ENCODE results near the gene KRCC1.

KRCC1 gene

DNA sequence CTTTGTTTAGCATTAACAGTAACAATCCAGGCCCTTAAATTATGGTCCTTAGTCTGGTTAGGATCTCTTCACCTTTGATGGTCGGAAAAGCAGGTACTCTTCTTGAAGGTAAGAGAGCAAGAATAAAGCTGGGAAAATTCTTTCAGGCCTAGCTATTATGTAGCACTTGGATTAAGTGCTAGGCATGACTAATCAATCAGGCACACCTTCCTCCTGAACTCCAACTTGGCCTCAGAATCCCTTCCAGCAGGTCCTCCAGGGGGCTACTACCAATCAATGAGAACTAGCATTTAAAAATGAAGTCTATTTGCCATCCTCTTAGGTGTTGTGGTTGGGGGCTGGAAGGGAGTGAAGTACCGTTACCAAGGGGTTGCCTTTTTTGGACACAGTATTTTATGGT, 15.8 kb upstream of the KRCC1 start:
- H3K23ac ChIP-seq (ENCODE audit: low read length in 2 of 2), result no peak overlapping the region

DNA sequence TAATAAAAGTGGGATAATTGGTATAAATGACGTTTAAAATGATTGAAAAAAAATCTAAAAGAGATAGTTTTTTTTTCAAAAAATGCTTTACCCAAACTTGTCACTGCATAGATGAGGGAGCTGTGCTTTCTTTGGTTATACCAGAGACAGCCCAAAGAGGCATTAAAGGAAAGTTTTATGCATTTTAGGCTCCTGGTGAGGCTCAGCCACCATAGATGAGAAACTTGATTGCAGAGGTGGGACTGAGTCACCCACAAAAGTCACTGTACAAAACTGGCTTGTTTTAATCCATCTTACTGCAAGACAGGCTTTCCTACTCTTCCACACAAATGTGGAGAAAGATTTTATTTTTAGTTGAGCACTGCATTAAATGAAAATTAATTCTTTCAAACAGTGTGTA, 14.5 kb upstream of the KRCC1 start:
- Histone ChIP-seq H2BK15ac (ENCODE audit: low read depth, poor library complexity, severe bottlenecking) (no peak overlapping the region), H3K27me3 (ENCODE audit: control insufficient read depth in 1 of 2, insufficient read depth in 1 of 2, low read length in 2 of 2) (peaks cover 0 to 6% of the 10 kb centered on the region in 2 experiments), H2AFZ (ENCODE audit: low read depth, low read length) (no peak overlapping the region), H4K8ac (ENCODE audit: low read length) (no peak overlapping the region), H3K9me3 (ENCODE audit: control insufficient read depth, low read length) (no peaks in the 10 kb centered on the region), H3K23ac (ENCODE audit: low read length in 2 of 2) (no peak overlapping the region), H3K18ac (ENCODE audit: low read depth in 1 of 2, low read length in 2 of 2) (no peak overlapping the region), H3K4me1 (ENCODE audit: control insufficient read depth, insufficient read depth, low read depth, low read length) (peaks cover 1% of the 10 kb centered on the region), H3K4ac (ENCODE audit: low read depth in 1 of 2, low read length in 2 of 2) (no peak overlapping the region), H3K9ac (ENCODE audit: low read length) (no peak overlapping the region), H3K4me2 (ENCODE audit: low read length, poor library complexity, severe bottlenecking) (no peak overlapping the region), H3K27ac (ENCODE audit: low read length, poor library complexity, severe bottlenecking) (no peak overlapping the region), H3K14ac (ENCODE audit: low read length in 2 of 2) (no peak overlapping the region), H4K91ac (ENCODE audit: low read length) (no peak overlapping the region), H3K36me3 (ENCODE audit: control insufficient read depth in 1 of 2, insufficient read depth in 2 of 2, low read depth in 1 of 2, low read length in 2 of 2) (no peaks in the 10 kb centered on the region), H2AK5ac (ENCODE audit: low read length, severe bottlenecking) (no peak overlapping the region), H3K79me1 (replicated peaks; ENCODE audit: low read length, poor library complexity, severe bottlenecking) (no peaks in the 10 kb centered on the region), H3K4me3 (ENCODE audit: insufficient read depth in 1 of 2, low read depth in 1 of 2, low read length in 2 of 2) (no peak overlapping the region), H2BK120ac (ENCODE audit: low read depth, low read length) (no peak overlapping the region), H2BK5ac (ENCODE audit: low read depth, low read length, poor library complexity, severe bottlenecking) (no peak overlapping the region), H2BK12ac (ENCODE audit: low read length in 2 of 2) (no peak overlapping the region)
- DNase-seq, result no peak
- WGBS, result no CpG with 5 or more reads among the region's 1 CpG

More for the DNA sequence above, 15.8 kb upstream of the KRCC1 start:
- no peak overlapping the region for H3K4ac ChIP-seq (ENCODE audit: low read depth in 1 of 2, low read length in 2 of 2)
- no peak overlapping the region for H3K4me2 ChIP-seq (ENCODE audit: low read length, poor library complexity, severe bottlenecking)
- H3K27ac ChIP-seq (ENCODE audit: low read length, poor library complexity, severe bottlenecking), result no peak overlapping the region
- no peak for DNase-seq
- H2BK15ac ChIP-seq (ENCODE audit: low read depth, poor library complexity, severe bottlenecking), result no peak overlapping the region
- no peak overlapping the region for H2BK12ac ChIP-seq (ENCODE audit: low read length in 2 of 2)
- H3K4me3 ChIP-seq (ENCODE audit: insufficient read depth in 1 of 2, low read depth in 1 of 2, low read length in 2 of 2), result no peak overlapping the region
- H3K4me1 ChIP-seq (ENCODE audit: control insufficient read depth, insufficient read depth, low read depth, low read length), result peaks cover 1% of the 10 kb centered on the region
- no peak overlapping the region for H4K91ac ChIP-seq (ENCODE audit: low read length)
- WGBS, result 84% methylated on average over 2 of the region's 2 CpGs
- H3K79me1 ChIP-seq (replicated peaks; ENCODE audit: low read length, poor library complexity, severe bottlenecking), result no peaks in the 10 kb centered on the region
- no peak overlapping the region for H2BK120ac ChIP-seq (ENCODE audit: low read depth, low read length)
- no peak overlapping the region for H3K9ac ChIP-seq (ENCODE audit: low read length)
- no peaks in the 10 kb centered on the region for H3K9me3 ChIP-seq (ENCODE audit: control insufficient read depth, low read length)
- no peak overlapping the region for H2AFZ ChIP-seq (ENCODE audit: low read depth, low read length)
- peaks cover 0 to 6% of the 10 kb centered on the region in 2 experiments for H3K27me3 ChIP-seq (ENCODE audit: control insufficient read depth in 1 of 2, insufficient read depth in 1 of 2, low read length in 2 of 2)
- H3K18ac ChIP-seq (ENCODE audit: low read depth in 1 of 2, low read length in 2 of 2), result no peak overlapping the region
- no peak overlapping the region for H2AK5ac ChIP-seq (ENCODE audit: low read length, severe bottlenecking)
- no peak overlapping the region for H4K8ac ChIP-seq (ENCODE audit: low read length)
- H3K36me3 ChIP-seq (ENCODE audit: control insufficient read depth in 1 of 2, insufficient read depth in 2 of 2, low read depth in 1 of 2, low read length in 2 of 2), result no peaks in the 10 kb centered on the region
- H2BK5ac ChIP-seq (ENCODE audit: low read depth, low read length, poor library complexity, severe bottlenecking), result no peak overlapping the region
- no peak overlapping the region for H3K14ac ChIP-seq (ENCODE audit: low read length in 2 of 2)

GRCh38 chr2:88069117-88069516, 13.5 kb upstream of the KRCC1 start:
- no peak overlapping the region for H4K8ac ChIP-seq (ENCODE audit: low read length)
- H3K4me3 ChIP-seq (ENCODE audit: insufficient read depth in 1 of 2, low read depth in 1 of 2, low read length in 2 of 2), result no peak overlapping the region
- DNase-seq, result no peak
- H4K91ac ChIP-seq (ENCODE audit: low read length), result no peak overlapping the region
- H3K9ac ChIP-seq (ENCODE audit: low read length), result no peak overlapping the region
- no peak overlapping the region for H2AK5ac ChIP-seq (ENCODE audit: low read length, severe bottlenecking)
- no peak overlapping the region for H2BK15ac ChIP-seq (ENCODE audit: low read depth, poor library complexity, severe bottlenecking)
- H2AFZ ChIP-seq (ENCODE audit: low read depth, low read length), result no peak overlapping the region
- no peak overlapping the region for H3K27ac ChIP-seq (ENCODE audit: low read length, poor library complexity, severe bottlenecking)
- H3K4me1 ChIP-seq (ENCODE audit: control insufficient read depth, insufficient read depth, low read depth, low read length), result no peaks in the 10 kb centered on the region
- H3K9me3 ChIP-seq (ENCODE audit: control insufficient read depth, low read length), result no peaks in the 10 kb centered on the region
- H3K4ac ChIP-seq (ENCODE audit: low read depth in 1 of 2, low read length in 2 of 2), result no peak overlapping the region
- no peaks in the 10 kb centered on the region for H3K36me3 ChIP-seq (ENCODE audit: control insufficient read depth in 1 of 2, insufficient read depth in 2 of 2, low read depth in 1 of 2, low read length in 2 of 2)
- H2BK12ac ChIP-seq (ENCODE audit: low read length in 2 of 2), result no peak overlapping the region
- no peak overlapping the region for H3K23ac ChIP-seq (ENCODE audit: low read length in 2 of 2)
- no peak overlapping the region for H2BK5ac ChIP-seq (ENCODE audit: low read depth, low read length, poor library complexity, severe bottlenecking)
- no peak overlapping the region for H3K14ac ChIP-seq (ENCODE audit: low read length in 2 of 2)
- H3K18ac ChIP-seq (ENCODE audit: low read depth in 1 of 2, low read length in 2 of 2), result no peak overlapping the region
- no peaks in the 10 kb centered on the region for H3K79me1 ChIP-seq (replicated peaks; ENCODE audit: low read length, poor library complexity, severe bottlenecking)
- H2BK120ac ChIP-seq (ENCODE audit: low read depth, low read length), result no peak overlapping the region
- peaks cover 0 to 6% of the 10 kb centered on the region in 2 experiments for H3K27me3 ChIP-seq (ENCODE audit: control insufficient read depth in 1 of 2, insufficient read depth in 1 of 2, low read length in 2 of 2)
- H3K4me2 ChIP-seq (ENCODE audit: low read length, poor library complexity, severe bottlenecking), result no peak overlapping the region

DNA sequence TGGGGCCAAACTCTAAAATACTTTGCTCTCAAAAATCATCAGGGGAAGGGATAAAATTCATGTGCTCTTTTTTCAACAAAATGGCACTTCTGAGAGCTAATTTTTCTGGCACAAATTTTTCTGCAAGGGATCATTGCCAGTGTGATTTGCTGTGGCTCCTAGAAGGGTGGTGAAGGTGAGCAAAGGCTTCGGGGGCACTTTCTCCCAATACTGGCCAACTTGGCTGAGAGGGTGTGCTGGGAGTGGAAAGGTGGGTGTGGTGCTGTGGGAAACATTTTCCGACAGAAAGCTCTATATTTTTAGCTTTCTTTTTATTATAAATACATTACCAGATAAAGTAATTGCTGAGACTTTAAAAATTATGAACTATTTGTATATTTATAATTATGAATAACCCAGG, 12.5 kb upstream of the KRCC1 start:
- H3K27ac ChIP-seq (ENCODE audit: low read length, poor library complexity, severe bottlenecking), result no peak overlapping the region
- no peak overlapping the region for H3K4me2 ChIP-seq (ENCODE audit: low read length, poor library complexity, severe bottlenecking)
- DNase-seq, result no peak
- H3K18ac ChIP-seq (ENCODE audit: low read depth in 1 of 2, low read length in 2 of 2), result no peak overlapping the region
- H4K91ac ChIP-seq (ENCODE audit: low read length), result no peak overlapping the region
- no peaks in the 10 kb centered on the region for H3K4me1 ChIP-seq (ENCODE audit: control insufficient read depth, insufficient read depth, low read depth, low read length)
- 90% methylated on average over 1 of the region's 2 CpGs for WGBS
- H3K23ac ChIP-seq (ENCODE audit: low read length in 2 of 2), result no peak overlapping the region
- H3K79me1 ChIP-seq (replicated peaks; ENCODE audit: low read length, poor library complexity, severe bottlenecking), result no peaks in the 10 kb centered on the region
- H3K4ac ChIP-seq (ENCODE audit: low read depth in 1 of 2, low read length in 2 of 2), result no peak overlapping the region
- H3K14ac ChIP-seq (ENCODE audit: low read length in 2 of 2), result no peak overlapping the region
- no peak overlapping the region for H2BK12ac ChIP-seq (ENCODE audit: low read length in 2 of 2)
- no peak overlapping the region for H2BK15ac ChIP-seq (ENCODE audit: low read depth, poor library complexity, severe bottlenecking)
- H2BK120ac ChIP-seq (ENCODE audit: low read depth, low read length), result no peak overlapping the region
- no peak overlapping the region for H2AFZ ChIP-seq (ENCODE audit: low read depth, low read length)
- no peak overlapping the region for H2BK5ac ChIP-seq (ENCODE audit: low read depth, low read length, poor library complexity, severe bottlenecking)
- peaks cover 0 to 6% of the 10 kb centered on the region in 2 experiments for H3K27me3 ChIP-seq (ENCODE audit: control insufficient read depth in 1 of 2, insufficient read depth in 1 of 2, low read length in 2 of 2)
- H3K4me3 ChIP-seq (ENCODE audit: insufficient read depth in 1 of 2, low read depth in 1 of 2, low read length in 2 of 2), result no peak overlapping the region
- no peaks in the 10 kb centered on the region for H3K9me3 ChIP-seq (ENCODE audit: control insufficient read depth, low read length)
- H3K9ac ChIP-seq (ENCODE audit: low read length), result no peak overlapping the region
- H4K8ac ChIP-seq (ENCODE audit: low read length), result no peak overlapping the region
- H3K36me3 ChIP-seq (ENCODE audit: control insufficient read depth in 1 of 2, insufficient read depth in 2 of 2, low read depth in 1 of 2, low read length in 2 of 2), result no peaks in the 10 kb centered on the region
- no peak overlapping the region for H2AK5ac ChIP-seq (ENCODE audit: low read length, severe bottlenecking)

Measured in mesenchymal stem cell (in vitro differentiated cells and primary cell).